HG02642 (cell line): Measurements from ENCODE around the gene SRPX.

Experiments
- ATAC-seq: cut with Tn5 transposase; IDR thresholded peaks from one replicate; pipeline ENCODE4 v1.9.1; 2021; ENCODE audit warnings: mild to moderate bottlenecking; ENCODE audit not compliant: unreplicated experiment, poor library complexity

SRPX gene

DNA sequence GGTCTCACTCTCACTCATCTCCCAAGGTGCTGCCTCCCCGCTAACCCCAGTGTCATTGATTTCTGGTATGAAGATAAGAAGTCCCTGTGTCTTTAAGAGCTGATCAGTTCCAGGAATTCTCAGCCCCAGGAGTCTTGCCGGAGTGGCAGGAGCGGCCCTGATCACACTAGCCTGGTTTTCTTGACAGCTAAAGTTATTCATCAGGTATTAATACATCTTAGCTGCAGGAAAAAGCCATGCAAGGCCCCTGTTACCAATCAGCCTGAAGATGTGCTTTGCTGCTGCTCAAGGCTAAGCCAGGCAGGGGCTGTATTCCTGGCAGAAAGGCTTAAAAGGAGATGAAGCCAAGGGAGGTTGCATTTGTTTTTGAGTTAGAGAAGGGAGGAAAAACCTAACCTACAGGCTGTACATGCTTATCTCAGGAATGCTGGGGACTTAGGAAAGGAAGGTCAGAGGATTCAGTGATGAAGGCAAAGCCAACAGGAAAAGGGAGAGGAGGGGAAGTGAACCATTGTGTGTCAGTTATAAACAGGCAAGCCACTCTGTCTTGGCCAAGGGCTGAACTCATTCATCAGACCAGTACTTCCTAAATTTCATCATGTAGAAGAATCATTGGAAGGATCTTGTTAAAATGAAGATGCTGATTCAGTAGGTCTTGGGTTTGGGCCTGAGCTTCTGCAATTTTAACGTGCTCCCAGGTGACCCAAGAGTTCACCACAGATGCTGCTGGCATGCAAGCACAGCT, 8.6 kb downstream of the SRPX start:
- ATAC-seq, result no peak

DNA sequence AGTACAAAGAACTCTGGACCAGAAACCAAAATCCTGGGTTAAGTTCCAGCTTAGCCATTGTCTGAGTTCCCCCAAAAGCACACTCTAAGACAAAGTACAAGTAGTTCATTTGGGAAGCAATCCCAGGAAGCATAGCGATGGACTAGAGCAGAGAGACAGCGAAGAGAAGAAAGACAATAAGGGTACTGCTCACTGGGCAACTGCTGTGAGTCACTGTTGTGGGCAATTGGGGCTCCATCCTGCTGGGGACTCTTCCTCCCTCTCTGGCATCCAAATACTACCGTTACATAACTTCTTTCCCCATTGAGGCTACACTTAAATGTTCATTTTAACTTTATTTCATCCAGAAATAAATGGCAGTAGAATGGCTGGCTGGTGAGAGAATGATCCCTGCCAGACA, 14.1 kb downstream of the SRPX start:
- ATAC-seq, result no peak

DNA sequence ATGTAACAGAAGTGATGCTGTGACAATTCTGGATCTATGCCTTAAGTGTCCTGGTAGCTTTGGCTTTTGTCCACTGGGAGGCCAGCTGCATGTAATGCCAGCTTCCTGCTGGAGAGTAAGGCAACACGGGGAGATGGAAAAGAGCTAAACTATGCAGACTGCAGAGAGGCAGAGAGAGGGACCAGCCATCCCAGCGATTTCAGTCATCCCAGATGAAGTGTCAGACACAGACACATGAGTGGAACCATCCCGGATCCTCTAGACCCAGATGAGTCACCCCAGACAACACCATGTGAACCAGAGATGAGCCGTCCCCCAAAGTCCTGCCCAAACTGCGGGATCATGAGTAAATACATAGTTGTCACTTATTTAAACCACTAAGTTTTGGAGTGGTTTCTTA, 14.6 kb downstream of the SRPX start:
- ATAC-seq, result no peak

DNA sequence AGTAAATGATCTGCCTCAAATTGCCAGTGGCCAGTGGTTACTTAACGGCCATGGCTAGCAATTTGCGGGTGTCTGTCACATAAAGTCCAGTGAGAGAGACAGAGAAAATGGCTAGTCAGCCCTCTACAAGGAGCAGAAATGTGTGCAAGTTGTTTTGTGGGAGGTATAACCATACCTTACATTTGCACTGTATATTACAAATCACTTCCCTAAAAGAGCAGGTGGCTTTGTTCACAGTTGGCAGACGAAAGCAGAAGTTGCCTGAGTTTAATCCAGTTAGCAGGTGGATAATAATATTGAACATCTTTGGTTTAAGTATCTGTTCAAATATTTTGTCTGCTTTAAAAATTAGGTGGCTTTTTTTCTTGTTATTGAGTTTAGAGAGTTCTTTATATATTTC, 15.6 kb downstream of the SRPX start:
- no peak for ATAC-seq

DNA sequence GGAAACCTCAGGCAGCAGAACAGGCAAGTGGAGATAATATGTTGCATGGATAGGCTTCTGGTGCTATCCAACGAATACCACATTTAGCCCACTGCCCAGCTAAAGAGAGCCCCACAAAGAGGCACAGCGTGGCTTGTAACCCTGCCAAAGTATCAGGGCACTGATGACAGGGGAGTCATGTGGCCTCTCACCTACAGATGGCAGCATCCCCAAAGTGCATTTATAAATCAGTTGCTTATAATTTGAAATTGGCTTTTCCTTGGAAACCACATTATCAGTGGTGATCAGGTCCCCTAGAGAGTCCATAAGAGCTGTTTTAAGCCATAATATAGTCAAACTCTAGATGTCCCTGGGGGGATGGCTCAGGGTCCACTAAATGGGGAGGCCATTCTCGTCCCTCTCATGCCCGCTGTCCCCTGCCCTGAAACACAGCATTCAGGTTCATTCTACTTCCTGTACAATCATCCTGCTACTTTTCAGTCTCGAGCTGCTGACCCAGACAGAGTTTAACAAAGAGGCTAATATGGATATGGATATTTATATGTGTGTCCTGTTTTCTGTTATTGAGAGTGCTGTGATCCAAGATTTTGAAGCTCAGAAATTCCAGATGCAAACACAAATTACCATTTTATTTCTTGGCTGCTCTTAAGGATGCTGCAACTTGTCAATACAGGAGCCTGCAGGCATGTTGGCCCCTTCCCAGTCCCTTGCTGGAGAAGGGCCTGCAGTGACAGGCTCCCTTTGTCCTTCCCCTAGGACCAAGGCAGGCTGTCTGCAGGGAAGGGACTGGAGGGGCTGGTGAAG, 28.5 kb downstream of the SRPX start:
- ATAC-seq, result no peak

DNA sequence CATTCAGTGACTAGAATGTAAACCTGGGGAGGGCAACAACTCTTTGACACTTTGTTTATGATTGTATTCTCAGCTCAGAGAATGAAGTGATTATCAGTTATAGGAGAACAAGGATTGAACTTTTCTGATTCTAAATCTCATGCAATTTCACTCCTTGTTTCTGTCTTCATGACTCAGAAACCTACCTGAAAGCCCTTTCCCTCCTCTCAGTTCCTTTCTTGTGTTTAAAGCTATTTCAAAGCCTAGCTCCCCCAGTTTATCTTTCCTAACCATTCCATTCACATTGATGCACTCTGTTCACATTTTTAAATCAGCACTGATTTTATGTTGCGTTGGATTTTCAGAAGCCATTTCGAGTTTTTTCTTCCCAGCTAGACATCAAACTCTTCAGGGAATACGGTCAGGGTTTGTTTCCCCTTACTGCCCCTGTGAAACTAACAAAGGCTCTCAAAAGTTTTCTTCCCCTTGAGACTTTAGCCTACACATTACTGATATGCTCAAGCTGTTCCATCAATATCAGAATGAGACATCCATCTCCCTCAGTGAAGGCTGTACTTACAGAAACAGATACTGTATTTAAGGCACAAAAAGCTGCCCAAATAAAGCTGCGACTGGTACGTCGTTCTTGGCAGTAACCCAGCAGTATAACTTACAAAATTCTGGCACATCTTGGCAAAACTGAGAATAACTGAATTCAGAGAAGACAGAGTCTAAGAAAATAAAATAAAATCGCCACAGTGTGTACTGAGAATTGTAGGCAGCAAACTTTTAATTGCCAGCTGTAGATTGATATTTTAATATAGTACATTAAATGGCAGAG, 31.0 kb downstream of the SRPX start:
- no peak for ATAC-seq

DNA sequence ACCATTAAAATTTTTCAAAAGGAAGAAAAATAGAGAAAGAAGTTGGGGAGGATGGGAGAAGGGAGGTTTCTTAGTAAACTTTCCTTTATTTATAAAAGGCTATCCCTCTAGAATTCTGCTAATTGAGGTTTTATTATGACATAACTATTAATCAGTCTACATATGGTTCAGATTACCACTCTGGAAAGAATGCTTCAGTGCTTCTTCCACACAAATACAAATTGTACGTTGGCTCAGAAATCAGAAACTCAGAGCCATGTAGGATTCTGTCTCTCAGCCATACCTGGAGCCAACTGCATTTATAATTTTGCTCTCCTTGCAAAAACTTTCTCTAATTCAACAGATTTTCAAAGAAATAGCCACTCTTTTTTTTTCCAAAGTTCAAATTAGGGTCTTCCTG, 37.1 kb downstream of the SRPX start:
- no peak for ATAC-seq

DNA sequence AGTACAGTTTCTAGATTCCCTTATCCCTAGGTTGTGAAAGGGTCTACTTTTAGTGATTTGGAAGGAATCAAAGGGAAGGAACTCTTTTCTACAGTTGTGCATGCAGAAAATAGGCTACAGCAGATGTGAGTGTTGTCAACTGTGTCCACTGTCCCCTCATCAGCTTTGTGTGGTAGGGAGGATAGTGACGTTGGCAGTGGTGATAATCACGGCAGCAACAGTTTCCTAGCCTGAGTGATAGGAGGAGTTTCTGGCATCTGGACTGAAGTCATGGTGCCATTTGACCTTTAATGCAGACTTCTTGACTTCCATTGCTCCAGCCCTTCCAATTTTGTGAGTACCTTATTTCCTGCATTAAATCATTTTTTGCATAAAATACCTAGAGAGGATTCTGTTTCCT, 39.3 kb downstream of the SRPX start:
- ATAC-seq, result no peak

DNA sequence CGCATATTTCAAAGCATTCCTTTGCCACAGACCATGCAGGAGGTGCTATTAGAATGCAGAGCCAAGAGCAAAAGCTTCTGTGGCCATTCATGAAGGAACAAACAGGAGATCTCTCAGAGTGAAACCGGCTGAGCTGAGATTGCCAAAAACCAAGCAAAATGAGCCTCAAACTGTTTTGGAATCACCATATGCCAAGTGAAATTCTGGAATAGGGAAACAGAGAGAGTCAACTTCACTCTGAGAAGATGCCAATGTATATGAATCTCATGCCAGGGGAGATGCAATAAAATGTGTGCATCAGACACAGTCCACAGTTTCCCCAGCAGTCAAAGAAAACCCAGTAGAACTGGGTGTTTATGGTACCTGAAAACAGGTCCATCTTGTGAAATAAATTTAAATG, 42.3 kb downstream of the SRPX start:
- no peak for ATAC-seq

DNA sequence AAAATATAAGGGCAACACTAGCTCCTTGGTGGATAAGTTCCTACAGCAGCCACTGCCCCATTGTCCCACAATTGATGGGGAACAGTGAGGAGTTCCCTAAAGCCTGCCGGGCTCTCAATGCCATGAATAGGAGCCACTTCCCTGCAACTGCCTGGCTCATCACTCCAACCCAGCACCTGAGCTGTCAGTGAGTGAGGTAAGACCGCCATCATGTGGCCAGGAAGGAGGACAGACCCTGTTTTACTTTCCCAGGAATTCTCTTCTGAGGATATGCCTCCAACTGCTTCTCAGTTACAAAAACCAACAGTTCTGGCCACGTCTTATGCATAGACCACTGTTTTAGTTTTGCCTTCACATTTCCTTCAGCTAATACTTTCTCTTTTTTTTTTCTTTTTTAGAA, 45.5 kb downstream of the SRPX start:
- no peak for ATAC-seq

DNA sequence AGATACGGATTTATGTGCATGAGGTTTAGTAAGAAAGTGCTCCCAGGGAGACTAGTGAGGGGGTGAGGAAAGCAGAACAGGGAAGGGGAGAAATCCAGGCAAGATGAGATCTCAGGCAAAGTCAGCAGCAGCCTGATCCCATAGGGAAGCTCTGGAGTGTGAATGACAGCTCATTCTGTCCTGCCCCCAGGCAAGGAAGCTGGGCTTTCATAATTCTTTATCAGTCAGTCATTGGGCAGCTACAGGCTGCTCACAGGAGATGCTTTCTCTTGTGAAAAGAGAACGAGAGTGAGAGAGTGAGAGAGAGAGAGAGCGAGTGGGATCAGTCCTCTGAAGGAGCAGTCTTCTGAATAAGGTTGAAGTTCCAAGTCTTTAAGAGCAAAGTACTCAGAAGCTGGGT, 48.1 kb downstream of the SRPX start:
- no peak for ATAC-seq

DNA sequence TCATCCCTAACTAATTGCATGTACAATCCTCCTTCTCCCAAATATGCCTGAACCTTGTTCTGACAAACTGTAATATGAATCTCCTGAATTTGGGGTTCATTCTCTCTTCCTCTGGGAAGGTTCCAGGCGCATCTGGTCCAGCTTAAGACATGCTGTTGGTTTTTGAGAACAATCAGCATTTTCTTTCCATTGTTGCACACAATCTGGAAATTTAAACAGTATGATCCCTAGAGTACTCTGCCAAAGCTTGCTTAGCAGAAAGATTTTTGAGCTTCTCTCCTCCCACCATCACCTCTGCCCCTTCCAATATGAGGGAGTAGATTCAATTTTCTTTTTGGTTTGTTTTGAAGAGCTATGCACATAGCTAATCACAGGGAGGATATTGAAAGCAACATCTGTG, 50.1 kb downstream of the SRPX start:
- no peak for ATAC-seq

DNA sequence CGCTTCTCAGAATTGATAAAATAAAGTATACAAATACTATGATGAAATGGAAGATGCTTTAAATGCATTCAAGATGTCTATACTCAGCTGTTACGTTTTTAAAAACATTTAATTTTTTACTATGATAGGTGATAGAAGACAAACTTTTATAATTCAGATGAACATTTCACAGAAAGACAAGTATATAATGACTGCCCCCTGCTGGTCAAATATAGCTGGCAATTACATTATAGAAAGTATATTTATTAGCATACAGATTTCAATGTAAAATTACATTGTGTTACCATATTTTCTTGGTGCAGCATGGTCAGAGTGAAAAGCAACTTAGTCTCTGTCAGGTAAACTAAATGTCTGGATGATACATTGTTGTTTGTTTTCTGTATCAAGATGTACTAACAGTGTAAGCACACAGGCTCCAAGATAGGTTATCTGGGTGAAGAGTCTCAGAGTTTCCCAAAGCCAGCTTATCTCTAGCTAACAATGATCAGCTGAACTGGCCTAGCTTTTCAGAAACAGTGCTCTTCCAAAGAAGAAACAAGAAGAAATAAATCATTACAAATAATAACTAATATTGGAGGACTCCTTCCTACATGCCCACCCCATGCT, 54.1 kb downstream of the SRPX start:
- no peak for ATAC-seq

DNA sequence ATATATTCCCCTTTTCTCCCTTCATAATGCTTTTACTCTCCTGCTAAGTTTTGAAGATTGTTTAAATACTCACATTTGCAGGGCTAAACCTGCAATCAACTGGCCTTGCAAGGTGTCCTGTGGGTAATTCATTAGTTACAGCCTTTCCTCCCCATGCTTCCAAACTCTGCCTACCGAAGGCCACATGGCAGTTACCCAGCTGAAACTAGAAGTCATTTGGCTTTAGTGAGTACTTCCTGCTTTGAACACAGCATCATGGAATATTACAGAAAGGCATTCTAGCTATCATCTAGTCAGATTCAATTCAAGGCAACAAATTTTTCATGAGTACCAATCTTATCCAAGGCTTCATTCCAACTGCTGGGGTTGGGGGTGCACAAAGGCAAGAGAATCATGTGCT, 55.6 kb downstream of the SRPX start:
- no peak for ATAC-seq

DNA sequence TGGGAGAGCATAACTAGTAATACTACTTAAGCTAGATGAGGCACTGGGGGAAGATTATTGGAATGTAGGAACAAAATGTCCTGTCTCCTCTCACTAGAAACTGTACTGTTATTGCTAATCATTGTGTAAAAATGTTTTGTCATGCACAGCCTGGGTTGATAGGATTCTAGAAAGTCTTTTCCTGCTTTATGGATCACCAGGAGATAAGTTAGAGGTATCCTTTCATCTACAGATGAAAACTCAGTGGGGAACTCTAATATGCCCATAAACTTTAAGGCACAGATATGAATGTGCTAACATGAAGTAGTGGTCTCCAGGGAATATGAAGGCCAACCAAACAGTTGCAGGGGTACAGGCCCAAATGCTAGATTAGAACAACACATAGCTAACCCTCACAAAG, 57.5 kb downstream of the SRPX start:
- no peak for ATAC-seq

DNA sequence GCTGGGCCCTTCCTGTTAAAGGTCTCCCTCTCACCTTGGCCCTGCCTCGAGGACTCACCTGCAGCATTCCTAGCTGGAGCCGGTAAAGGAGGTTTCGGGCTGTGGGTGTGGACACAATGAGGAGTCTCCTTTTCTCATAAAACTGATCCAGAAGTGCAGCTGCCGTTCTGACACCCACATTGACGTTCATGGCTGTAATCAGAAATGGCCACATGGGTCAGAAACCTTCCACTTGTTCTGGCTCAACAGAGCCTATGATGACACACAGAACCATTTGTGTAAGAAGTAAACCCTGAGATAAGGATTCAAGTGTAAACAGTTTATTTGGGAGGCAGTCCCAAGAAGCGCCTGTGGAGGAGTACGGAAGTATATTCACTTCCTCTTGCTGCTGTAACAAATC, 63.8 kb downstream of the SRPX start:
- no peak for ATAC-seq

DNA sequence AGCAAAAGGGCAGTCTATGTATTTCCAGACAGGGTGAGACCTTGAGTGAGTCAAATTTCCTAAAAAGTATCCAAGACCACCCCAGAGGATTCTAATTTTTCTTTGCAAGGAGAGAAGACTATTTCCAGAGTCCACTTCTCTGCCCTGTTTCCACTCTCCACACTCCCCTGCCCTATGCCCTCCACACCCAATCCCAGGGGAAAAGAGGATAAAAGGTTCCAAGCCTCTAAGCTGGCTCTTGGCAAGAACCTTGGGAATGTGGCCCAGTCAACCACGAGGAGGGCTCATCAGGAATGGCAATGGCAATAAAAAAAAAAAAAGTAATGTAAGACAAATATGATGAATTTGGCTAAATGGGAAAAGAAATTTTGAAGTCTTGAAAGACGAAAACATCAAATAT, 65.9 kb downstream of the SRPX start:
- ATAC-seq, result no peak

DNA sequence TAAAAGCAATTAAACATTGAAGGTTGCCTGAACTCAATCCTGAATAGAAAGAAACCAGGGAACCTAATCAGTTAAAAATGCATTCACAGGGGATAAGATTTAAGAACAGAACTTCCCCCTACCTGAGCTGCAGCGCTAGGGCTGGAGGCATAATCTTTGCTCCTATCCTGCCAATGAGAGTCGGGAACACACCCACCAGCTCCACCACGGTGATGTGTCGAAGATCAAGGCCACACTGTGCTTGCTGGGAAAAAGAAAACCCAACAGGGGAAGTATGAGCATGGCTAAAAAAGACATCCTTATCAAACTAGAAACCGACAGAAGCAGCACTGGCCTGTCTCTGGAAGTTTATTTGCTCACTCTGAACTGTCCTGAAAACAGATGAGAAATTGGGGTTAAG, 66.3 kb downstream of the SRPX start:
- no peak for ATAC-seq

DNA sequence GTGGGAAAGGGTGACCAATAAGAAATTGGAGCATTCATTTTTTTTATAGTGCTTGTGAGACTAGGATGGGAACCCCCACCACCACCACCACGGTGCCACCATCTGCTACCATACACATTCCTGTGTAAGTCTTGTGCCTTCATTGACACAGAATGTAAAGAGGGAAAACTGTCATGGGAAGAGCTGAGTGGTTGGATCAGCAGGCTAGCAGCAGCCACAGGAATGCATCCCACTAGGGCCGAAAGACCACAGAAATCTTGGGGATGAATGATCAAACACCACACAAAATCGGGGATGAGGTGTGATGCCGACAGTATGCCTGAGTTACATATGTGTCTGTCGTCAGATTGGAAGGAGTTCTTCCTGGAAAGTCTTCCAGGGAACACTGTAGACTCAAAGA, 69.2 kb downstream of the SRPX start:
- no peak for ATAC-seq

DNA sequence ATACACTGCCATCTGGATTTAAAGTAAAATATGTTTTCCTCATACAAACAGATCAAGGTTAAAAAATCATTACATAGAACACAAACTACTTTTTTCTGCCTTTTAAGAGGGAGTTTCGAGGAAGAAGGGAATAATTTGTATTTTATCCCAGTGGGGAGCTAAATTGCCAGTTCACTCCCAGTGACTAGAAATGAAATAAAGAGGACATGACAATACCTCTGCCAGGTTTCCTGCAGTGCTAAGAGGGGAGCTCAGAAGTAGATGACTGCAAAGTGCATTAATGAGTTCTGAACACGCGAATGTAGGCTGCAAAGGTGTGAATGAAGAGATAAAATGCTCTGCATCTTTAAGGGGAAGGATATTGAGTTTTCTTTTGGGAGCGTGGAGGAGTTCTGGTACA, 69.7 kb downstream of the SRPX start:
- no peak for ATAC-seq

DNA sequence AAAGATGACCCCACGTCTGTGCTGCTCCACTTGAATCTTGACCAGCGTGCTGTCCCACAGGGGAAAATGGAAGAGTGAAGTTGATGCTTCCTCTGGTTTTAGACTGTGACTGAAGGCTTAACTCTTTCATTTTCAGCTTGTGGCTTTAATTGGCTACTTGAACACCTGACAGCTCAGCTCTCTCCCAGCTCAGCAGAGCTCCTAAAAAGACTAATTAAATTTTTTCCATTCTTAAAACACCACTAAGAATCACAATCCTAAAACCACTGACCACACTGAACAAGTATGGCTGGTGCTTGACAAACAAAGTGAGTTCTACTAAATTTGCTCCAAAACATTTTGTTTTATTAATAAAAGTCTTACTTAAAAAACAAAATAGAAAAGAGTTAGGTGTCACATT, 71.7 kb downstream of the SRPX start:
- ATAC-seq, result no peak
